Measurements from ENCODE around the gene HCK.

Gene HCK

DNA sequence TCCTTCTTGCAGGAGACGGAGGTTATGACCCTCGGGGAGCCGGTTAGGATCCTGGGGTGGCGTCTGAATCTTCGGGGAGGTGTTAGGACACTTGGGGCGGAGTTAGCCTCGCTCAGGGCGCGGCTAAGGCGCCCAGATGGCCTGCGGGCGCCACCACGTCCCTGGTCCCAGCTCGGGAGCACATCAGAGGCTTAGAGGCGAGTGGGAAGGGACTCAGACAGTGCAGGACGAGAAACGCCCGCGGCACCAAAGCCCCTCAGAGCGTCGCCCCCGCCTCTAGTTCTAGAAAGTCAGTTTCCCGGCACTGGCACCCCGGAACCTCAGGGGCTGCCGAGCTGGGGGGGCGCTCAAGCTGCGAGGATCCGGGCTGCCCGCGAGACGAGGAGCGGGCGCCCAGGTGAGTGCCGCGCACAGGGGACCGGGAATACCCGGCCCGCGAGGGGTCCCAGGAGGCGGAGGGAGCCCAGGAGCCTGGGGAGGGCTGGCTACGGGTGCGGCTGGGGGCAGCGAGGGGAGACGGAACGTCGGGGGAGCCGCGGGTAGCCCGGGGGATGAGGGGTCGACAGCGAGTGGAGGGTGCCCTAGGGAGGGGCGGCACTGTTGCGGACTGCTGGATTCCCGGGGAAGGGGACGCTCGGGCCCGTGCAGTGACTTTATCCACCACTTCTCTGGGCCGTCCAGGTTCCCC is at the start of gene HCK:
Gene HCK, plus strand, starts transcription at position 153 of the 688 bp plus-strand sequence.
- no peak for DNase-seq (ENCODE audit: low spot score)

DNA sequence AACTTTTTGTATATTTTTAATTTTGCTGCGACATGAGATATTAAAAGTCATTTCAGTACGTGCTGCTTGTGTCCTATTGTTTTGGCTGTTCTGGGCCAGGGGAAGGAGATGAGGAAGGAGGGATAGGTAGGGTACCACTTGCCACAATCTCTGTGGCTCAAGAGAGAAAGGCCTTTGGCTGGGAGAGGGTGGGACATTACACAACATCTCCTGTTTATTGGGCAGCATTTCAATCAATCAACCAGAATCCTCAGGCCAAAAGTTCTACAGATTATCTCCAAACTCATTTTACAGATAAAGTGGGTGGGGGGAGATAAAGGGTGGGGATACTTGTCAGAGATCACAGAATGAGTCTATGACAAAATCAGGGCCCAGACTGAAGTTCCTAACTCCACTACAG is 48.7 kb upstream of the HCK start:
- no peak for DNase-seq (ENCODE audit: low spot score)

DNA sequence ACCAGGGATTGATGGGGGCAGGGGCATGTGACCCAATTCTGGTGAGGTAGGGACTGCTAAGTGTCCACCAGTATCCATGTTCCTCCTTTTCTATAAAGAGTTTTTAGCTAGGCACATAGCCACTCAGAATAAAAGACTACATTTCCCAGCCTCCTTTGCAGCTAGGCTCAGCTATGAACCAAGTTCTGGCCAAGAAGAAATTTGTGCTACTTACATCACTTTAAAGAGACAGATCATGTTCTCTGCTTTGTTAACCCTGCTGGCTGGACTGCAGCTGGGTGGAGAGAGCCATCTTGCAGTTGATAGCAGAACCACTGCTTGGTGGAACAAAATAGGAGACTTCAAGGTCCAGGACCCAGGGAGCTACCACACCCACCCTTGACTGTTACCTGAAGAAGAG is 47.1 kb upstream of the HCK start:
- no peak for DNase-seq (ENCODE audit: low spot score)

DNA sequence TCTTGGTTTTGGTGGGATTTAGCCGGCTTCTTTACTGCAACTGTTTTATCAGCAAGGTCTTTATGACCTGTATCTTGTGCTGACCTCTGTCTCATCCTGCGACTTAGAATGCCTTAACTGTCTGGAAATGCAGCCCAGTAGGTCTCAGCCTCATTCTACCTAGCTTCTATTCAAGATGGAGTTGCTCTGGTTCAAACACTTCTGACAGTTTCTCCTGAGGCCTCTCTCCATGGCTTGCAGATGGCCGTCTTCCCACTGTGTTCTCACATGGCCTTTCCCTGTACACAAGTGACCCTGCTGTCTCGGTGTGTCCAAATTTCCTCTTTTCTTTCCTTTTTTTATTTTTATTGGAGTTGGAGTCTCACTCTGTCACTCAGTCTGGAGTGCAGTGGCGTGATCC is 46.0 kb upstream of the HCK start:
- DNase-seq (ENCODE audit: low spot score): no peak

DNA sequence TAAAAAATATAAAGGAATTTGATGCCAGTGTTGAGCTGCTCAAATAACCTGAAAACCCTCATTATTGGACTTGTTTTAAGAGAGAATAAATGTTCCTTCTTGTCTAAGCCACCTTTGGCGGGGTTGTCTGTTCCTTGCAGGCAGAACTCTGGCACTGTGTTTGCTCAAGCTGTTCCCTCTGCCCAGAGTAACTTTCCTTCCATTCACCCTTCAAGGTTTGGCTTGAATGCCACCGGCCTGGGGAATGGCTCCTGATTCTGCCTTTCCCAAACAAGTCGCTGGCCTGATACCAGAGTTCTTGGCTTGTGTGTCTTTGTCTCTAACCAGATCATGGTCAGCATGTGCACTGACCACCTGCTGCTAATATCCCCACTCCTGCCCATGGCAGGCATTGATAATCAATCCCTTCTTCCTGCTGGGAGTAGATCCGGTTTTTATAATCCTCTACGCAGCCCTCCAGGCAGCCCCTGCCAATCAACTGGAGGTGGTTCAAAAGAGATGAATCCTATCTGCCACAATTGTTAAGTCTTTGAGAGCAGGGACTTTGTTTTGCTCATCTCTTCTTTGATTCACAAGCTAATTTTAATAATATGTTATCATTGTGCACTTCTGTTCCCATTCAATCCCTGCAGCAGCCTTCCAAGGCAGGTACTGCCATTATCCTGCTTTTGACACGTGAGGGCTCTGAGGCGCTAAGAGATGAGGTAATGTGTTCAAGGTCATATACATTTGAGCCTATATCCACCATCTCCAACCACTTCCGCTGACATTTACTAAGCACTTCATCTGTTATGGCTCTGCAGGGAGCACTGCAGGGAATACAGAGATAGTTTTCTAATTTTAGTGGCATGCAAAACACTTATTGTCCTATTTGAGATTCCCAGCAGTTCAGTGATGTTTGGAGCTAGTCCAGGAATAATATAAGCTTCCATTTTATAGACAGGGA is 44.9 kb upstream of the HCK start:
- DNase-seq (ENCODE audit: low spot score): no peak

DNA sequence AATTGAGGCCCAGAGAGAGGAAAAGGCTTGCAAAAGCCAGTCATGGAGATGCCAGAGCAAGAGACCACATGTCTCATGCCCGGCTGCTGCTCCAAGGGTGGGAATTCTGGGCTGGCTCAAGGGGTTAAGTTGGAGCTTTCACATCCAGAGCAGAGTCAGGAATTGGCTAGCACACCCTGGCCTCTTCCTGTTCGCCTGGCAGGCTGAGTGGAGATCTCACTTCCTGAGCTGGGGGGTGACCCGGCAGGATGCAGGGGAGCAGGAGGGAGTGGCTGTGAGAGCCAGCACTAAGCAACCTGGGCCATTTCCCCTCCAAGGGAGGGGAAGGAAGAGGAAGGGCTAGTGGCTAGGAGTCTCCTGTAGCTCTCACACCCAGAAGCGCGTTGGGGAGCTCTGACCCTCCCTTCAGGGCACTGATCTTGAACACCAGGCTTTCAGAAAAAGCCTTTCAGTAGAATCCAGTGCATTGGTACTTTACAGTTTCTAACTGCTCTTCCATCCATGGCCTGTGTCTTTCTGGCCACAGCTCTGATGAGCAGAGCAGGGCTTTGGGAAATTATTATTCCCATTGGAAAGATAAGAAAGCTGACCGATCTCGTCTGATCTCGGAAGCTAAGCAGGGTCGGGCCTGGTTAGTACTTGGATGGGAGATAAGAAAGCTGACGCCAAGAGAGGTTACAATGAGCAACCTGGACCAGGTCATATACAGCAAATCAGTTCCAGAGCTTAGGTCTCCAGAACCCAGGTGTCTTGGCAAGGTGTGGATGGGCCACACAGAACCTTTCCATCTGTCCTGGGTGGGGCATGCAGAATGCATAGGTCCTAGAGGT is 44.0 kb upstream of the HCK start:
- DNase-seq (ENCODE audit: low spot score): no peak

DNA sequence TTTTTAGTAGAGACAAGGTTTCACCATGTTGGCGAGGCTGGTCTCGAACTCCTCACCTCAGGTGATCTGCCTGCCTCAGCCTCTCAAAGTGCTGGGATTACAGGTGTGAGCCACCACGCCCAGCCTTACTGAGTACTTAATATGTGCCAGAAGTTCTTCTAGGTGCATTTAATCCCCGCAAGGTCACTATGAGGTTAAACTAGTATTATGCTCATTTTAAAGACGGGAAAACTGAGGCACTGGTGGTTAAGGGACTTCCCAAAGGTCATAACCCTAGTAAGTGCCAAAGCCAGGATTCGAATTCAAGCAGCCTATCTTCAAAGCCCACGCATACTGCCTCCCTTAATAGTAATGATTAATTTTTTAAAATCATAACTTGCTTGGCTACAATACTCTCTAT is 42.5 kb upstream of the HCK start:
- no peak for DNase-seq (ENCODE audit: low spot score)

DNA sequence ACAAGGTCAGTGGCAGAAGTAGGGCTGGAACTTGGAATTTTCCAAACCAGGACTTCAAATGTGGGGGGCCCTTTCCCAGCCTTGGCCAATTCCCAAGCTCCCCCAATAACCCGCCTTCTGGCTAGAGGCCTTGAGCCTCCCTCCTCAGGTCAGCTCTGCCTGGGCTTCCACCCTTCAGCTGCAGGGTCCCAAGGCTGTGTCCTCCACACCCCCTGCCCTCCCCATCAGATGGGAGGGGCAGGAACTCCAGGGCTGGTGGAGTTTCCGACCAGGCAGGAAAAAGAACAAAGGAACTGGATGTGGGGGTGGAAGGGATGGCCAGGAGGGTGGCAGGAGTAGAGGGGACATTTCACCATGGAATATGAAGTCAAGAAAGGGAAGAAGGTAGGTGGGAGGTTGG is 41.9 kb upstream of the HCK start, which contains the start of gene CCM2L:
Gene CCM2L, plus strand, starts transcription at position 338 of the 400 bp plus-strand sequence. Its CDS starts 17 bp downstream, at position 355.
- DNase-seq (ENCODE audit: low spot score): no peak

DNA sequence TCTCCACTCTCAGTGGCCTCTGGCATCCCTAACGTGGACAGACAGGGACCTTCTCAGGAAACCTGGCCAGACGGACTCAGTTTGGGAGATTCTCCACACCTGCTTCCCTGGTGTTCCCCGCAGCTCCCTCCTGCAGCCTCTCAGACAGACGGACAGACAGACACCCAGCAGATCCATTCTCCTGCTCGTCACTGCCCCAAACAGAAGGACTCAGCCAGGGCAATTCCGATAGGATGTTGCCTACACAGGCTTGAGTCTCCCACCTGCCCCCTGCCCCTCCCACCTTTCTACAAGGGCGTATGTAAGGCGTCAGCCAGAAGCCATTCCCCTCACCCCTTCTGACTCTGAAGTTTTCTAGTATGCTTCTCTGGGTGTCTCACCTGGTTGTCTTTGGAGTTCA is 41.4 kb upstream of the HCK start:
- no peak for DNase-seq (ENCODE audit: low spot score)

DNA sequence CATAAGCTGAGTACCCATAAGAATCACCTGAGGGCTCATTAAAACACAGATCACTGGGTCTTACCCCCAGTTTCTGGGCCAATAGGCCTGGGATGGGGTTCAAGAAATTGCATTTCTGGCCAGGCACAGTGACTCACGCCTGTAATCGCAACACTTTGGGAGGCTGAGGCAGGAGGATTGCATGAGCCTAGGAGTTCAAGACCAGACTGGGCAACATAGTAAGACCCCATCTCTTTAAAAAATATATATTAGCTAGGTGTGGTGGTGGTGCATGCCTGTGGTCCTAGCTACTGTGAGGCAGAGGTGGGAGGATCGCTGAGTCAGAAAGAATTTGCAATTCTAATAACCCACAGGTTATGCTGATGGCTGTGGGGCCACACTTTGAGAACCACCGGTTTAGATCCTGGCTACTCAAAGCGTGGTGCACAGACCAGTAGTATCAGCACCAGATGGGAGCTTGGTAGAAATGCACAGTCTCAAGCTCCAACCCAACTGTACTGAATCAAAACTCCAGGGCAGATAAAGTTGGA is 39.8 kb upstream of the HCK start:
- DNase-seq (ENCODE audit: low spot score): no peak

DNA sequence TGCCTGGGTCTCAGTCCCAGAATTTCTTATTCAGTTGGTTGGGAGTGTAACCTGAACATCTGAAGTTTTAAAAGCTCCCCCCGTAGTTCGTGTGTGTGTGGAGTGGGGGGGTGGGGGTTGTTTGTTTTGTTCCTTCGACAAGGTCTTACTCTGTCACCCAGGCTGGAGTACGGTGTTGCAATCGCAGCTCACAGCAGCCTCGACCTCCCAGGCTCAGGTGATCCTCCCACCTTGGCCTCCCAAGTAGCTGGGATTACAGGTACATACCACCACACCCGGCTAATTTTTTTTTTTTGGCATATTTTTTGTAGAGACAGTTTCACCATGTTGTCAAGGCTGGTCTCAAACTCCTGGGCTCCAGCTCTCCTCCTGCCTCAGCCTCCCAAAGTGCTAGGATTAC is 38.7 kb upstream of the HCK start:
- no peak for DNase-seq (ENCODE audit: low spot score)

DNA sequence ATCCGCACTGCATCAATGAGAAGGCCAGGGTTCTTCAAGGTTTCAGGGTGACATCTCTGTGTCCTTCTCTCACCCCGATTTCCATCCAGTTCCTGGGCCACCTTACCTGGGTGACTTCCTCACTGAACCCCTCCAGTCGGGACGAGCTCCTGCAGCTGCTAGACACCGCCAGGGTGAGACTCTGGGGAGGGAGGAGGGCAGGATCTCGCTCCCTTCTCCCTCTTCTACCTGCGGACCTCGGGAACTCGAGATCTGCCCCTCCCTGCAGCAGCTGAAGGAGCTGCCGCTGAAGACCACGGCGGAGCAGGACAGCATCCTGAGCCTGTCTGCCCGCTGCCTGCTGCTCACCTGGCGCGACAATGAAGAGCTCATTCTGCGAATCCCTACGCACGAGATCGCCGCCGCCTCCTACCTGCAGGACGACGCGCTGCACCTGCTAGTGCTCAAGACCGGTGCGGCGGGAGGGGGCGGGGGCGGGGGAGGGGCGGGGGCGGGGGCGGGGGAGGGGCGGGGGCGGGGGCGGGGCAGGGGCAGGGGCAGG is 34.3 kb upstream of the HCK start:
- DNase-seq (ENCODE audit: low spot score): peak; percentile 54

DNA sequence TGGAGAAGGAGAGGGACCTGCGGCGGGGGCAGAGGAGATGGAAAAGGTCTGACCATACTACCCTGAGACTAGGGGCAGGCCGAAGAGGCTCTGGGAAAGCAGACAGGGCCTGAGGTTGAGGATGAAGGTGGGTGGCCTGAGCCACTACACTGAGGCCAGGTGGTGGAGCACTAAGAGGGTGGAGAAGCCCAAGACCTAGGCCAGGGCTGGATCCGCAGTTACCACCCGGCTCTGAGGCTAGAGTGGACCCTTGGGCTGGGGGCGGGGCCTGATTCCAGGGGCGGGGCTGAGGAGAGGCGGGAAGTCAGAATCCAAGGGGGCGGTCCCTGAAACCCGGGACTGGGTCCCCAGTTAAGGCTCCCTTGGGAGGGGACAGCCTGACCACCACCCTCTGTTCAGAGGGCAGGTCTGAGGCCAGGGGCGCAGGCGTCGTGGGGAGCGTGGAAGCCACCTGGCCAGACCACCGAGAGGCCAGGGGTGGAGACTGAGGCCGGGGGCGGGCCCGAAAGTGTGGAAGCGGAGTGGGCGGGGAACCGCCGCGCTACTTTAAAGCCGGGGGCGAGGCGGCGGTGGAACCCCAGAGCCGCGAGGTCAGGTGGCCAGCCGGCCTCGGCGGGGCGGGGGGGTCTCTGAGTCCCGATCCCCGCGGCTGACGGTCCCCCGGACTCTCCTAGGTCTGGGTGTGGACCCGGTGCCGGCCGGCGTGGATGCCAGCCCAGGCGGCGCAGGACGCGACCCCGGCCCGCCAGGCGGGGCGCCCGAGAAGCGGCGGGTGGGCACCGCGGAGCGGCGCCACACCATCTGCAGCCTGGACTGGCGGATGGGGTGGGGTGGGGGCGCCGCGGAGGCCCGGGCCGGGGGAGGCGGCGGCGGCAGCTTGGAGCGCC is 33.5 kb upstream of the HCK start:
- DNase-seq (ENCODE audit: low spot score): peak; percentile 18

DNA sequence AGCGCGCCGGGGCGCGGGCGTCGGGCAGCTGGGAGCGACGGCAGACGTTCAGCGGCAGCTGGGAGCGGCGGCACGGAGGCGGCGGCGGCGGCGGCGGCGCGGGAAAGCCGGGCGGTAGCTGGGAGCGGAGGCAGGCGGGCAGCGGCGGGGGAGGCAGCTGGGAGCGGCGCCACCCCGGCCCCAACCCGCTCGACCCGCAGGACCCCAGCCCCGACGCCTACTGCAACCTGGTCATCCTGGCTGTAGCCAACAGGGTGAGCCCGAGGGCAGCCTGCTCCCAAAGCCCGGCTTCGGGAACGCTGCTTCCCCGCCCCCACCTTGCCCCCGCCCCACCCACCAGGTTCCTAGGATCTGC is 32.9 kb upstream of the HCK start:
- DNase-seq (ENCODE audit: low spot score): no peak

DNA sequence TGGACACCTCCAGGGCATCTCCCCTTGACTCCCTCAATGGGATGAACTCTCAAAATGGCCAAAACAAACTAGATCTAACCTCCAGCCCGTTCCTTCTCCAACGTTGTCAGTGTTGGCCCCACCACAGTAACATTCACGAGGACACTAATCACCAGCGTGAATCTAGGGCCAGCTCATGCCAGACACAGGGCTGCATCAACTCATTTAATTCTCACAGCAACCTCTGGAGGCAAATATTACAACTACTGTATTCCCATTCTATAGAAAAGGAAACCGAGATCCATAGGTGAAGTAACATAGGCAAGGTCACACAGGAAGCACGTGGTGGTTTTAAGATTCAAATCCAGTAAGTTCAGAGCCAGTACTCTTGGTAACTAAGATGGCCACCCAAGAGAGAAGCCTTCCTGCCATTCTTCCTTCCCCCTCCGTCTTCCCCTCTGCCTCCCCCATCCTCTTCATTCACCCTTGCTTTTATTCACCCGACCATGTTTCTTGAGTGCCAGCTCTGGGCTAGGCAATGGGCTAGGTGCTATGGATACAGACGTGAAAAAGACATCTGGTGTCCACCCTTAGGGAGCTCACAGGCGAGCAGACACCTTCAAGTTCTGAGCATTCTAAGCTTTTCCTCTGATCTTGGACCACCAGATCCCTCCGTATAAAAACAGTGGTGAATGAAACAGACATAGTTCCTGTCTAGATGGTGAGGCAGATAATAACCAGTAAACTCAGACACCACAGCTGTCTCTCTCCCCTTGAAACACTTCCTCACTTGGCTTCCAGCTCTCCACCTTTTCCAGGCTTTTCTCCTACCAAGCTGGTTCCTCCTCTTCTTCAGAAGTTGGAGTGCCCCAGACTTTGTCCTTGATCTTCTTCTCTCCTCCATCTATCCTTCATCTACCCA is 32.2 kb upstream of the HCK start:
- no peak for DNase-seq (ENCODE audit: low spot score)

DNA sequence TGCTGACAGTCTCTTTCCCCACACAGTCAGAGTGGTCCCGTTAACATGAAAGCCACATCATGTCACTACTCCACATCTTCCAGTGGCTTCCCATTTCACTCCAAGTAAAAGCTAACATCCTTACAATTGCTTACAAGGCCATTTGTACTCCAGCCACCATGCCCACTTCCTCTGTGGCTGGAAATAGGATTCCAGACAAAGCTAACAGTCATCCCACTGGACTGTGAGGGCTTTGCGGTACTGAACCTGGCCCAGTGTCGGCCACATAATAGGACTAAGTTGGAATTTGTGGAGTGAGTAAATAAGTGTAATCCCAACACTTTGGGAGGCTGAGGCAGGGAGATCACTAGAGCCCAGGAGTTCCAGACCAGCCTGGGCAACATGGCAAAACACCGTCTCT is 31.0 kb upstream of the HCK start:
- no peak for DNase-seq (ENCODE audit: low spot score)

DNA sequence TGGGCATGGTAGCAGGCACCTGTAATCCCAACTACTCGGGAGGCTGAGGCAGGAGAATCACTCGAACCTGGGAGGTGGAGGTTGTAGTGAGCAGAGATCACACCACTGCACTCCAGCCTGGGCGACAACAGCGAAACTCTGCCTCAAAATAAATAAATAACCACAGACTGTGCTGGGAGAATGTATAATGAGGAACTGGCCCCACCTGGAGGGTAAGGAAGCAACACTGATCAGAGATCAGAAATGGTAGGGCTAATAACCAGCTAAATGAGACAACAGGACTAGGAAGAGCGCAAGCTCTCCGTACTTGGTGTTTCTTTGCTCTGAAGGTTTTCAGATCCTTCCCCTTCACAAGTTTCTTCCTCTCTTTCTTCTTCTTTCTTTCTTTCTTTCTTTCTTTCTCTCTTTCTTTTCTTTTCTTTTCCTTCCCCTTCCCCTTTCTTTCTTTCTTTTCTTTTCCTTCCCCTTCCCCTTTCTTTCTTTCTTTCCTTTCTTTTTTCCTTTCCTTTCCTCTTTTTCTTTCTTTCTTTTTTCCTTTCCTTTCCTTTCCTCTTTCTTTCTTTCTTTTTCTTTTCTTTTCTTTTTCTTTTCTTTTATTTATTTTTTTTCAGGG is 27.3 kb upstream of the HCK start:
- DNase-seq (ENCODE audit: low spot score): no peak

DNA sequence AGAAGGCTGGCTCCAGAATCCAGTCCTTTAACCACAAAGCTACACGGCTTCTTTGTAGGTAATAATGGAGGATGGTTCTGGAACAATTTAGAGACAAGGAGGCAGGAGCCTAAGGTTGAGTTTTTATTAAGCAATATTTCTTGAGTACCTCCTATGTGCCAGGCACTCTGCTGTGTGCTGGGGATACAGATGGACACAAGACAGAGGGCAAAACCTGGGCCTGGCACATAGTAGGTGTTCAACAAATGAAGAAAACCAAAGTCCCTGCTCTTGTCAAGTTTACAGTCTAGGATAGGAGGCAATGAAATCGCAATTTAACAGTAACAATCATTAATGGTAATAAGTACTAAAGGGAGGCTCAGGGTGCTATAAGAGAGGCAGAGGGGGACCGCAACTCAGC is 24.4 kb upstream of the HCK start:
- no peak for DNase-seq (ENCODE audit: low spot score)

DNA sequence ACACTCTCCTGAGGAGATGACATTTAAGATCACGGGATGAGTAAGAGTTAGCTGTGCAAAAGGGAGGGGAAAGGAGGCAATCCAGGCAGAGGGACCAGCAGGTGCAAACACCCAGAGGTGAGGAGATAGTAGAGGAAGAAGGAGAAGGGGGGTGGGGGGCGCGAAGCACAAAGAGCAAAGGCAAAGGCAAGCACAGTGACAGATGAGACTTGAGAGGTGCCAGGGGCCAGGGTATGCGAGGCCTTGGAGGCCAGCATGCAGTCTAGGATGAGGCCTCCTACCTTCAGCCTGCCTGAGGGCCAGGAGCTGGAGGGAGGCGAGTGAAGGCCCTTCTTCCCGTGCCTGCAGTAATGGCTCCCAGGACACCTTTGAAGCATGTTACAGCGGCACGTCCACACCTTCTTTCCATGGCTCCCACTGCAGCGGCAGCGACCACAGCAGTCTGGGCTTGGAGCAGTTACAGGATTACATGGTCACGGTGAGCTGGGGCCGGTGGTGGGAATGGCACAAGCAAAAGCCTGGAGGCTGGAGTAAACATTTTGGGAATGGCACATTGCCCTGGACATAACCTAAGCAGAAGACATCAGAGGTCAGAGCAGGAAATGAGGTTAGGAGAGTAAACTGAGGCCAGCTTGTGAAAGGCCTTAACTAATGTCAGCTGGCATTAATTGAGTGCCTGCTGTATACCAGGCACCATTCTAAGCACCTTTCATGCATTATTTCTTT is 23.2 kb upstream of the HCK start:
- DNase-seq (ENCODE audit: low spot score): no peak

Data from CD4-positive, alpha-beta T cell treated with Interleukin-6 at 100 ng/mL for 8 hours (primary cell).